Measurements from ENCODE around the gene SHROOM4.

SHROOM4 gene

DNA sequence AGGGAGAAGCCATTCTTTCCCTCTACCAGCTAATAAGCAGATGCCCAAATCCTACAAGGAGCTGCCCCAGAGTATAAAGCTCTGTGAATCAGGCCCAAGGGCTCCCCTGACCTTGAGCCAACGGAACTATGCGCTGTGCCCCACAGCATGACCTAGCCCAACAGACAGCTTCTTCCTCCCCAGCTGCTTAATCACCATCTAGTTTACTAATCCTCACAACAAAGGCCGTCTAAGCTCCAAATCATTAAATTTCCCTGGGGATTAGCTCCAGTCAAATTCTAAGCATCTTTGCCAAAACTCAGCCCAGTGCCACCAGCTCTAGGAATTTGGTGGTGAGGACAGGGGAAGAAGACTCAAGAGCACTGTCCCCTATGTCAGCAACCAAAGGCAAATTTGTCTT lies 113.1 kb downstream of the SHROOM4 start:
- DNase-seq = peak; percentile 63

- DNase-seq = no peak
Observed at GRCh38 chrX:50698944-50699343, 115.0 kb downstream of the SHROOM4 start.

GRCh38 chrX:50697691-50698090 lies 116.3 kb downstream of the SHROOM4 start:
- peak; percentile 55 for DNase-seq

DNA sequence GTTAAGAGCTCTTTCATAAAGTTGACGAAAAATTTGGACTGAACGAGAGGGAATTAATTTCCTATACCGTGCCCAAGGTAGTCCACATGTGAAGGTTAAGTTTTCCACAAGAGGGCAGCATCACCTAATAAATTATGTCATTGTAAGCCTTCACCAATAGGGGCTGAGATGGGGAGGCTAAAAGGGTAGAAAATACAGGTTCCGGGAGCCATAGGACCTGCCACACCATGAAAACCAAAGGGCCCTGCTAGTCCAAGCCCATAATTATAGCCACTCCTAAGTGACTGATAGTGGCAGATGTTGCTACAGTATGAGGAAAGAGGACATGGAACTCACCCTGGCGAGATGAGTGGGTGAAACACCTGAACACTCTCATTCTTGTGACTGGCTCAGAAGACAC lies 122.2 kb downstream of the SHROOM4 start:
- DNase-seq = peak; percentile 75

- no peak for DNase-seq
Observed at GRCh38 chrX:50684871-50685270, 129.1 kb downstream of the SHROOM4 start.

GRCh38 chrX:50680990-50681389 lies 133.0 kb downstream of the SHROOM4 start:
- DNase-seq = no peak

DNA sequence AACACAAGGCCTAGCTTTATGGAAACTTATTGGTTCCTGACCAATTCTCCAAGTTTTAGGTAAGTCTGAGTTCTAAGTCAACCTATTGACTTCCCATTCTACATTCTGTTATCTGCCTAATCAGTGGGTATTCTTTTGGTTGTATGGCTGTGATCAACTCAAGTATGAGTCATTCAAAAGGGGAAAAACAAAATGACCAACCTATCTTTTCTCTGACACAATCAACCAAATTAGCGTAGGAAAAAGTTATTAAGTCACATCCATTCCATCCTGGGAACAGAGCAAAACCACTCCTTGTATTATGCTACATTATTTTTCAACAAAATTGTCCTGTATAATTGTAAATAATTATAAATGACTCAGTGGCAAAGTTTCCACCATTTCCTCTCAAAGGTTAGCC lies 136.2 kb downstream of the SHROOM4 start:
- no peak for DNase-seq

GRCh38 chrX:50671661-50672060 lies 142.3 kb downstream of the SHROOM4 start:
- no peak for DNase-seq

- DNase-seq = no peak
Observed at GRCh38 chrX:50668860-50669259, 145.1 kb downstream of the SHROOM4 start.

- no peak for DNase-seq
Observed at GRCh38 chrX:50648156-50648555, 165.8 kb downstream of the SHROOM4 start.

DNA sequence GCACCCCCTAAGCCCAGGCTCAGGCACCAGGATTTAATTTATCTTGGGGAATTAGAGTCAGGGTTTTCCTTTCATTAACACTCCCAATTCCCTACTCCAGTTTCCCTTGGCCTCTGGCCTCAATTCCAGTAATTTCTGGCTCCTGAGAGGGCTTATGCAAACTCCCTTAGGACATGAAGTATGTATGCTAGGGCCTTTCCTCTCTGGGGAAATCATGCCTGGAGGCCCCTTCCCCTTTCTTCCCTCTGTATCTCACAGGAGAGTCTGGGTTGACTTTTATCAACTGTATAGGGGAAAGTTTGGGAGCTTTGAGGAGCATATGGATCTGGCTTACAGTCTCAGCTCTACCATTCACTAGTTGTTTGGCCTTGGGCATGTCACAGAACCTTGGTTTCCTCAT lies 169.5 kb downstream of the SHROOM4 start:
- DNase-seq = no peak

DNA sequence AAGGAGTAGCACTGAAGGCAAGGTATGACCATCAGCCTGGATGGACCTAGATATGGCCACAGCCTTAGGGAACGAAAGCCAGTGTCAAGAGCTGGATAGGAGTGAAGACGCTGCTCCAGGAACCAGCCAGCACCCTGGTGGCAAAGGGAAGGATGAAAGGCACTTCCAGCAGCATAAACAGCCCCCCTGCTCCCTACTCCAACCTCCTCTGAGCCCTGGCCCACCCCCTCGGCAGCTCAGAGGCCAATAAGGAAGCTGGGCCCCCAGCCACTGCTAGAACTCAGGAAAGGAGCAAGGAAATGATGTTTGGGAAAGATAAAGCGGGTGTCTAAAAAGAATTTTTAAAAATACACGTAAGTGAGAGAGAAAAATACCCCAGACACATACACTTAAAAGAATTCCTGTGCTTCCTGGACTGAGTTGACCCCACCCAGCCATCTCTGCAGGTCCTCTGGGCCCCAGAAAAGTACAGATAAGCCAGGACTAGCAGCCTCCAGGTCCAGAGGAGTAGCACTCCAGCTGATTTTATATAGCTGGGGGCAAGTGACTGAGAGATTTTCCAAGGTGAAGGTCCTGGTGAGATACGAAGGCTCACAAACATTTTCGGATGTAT lies 170.4 kb downstream of the SHROOM4 start:
- no peak for DNase-seq

DNA sequence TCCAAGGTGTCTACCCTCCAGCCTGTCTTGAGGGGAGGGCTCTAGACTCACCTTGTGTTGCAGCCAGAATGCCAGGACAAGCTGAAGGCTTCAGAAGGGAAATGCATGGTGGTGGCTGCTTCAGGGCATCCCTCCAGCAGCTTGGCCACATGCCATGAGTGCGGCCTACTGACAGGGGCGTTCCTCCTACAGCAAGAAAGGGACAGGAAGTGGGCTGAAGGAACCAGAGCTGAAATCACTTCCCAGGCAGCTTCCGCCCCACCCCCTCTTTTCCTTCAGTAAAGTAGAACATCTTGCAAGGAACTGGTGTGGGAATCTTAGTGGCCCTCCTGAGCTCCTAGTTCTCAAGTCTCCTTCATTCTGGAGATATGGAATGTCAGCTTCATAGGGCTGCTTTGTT lies 175.9 kb downstream of the SHROOM4 start:
- DNase-seq = no peak

DNA sequence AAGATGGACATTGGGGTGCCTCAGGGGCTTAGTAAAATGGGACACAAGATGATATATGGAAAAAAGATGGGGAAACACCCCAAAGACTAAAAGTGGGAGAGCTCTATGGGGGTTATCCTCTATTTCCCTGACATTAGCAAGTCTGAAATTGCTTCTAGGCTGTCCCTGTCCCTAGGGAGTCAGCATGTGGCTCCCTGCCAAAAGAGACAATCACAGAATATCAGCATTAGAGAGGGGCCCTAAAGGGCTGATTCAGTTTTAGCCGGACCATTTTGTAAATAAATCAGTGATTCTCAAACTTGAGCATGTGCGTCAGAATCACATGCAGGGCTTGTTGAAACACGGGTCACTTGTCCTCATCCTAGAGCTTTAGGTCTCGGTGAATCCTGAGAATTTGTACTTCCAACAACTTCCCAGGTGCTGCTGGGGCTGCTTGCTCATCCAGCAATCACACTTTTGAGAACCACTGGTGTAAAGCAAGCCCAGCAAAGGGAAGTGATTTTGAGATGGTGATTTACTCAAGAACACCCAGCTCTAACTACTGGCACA lies 178.1 kb downstream of the SHROOM4 start:
- no peak for DNase-seq

DNA sequence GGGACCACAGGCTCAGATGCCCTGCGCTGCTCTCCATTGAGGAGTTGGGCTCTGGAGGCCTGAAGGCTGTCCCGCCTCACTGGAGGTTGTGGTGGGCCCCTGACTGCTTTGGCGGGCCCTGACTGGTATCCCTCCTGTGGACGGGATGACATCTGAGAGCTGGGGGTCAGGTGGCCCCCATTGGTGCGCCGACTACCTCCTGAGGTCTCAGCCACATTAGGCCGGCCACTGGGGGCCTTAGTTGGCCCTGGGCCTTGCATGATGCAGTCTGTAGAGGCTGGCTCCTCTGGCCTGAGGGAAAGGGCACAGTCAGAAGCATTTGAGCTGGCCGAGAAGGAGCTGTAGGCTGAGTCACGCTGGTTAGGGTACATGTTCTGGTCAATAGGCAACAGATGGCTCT lies 178.8 kb downstream of the SHROOM4 start:
- DNase-seq = no peak

DNA sequence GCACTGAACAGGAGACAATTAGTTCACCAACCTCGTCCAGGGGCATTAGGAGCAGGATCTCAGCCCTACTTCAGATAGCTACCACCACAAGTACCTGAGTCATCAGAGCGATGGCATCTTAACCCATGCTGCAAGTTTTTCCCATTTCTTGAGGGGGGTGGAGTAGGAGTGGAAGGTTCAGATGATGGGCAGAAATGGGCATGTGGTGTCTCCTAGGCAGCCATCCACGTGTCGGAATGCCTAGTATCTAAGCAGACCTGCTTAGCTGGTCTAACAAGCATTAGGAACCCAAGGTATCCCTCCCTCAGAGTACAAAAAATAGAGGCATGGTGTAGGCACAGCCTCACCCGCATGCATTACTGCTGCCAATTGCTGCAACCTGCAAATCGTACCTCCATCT lies 184.2 kb downstream of the SHROOM4 start:
- DNase-seq = no peak

GRCh38 chrX:50627696-50628095 lies 186.3 kb downstream of the SHROOM4 start:
- DNase-seq = no peak

DNA sequence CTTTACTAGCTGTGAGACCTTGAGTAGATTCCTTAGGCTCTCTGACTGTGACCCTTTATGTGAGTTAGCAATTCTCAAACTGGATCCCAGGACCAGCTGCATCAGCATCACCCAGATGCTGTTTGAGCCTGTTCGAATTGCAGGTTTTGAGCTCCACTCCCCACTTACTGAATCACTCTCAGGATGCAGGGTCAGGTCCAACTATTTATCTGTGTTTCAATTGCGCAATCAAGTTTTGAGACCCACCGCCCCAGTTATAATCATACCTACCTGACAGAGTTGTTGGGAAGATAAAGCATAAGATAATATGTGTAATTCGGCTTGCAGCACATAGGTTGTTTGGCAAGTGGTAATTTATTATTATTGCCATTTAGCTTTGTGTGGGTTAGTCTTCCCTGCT lies 187.6 kb downstream of the SHROOM4 start:
- no peak for DNase-seq

DNA sequence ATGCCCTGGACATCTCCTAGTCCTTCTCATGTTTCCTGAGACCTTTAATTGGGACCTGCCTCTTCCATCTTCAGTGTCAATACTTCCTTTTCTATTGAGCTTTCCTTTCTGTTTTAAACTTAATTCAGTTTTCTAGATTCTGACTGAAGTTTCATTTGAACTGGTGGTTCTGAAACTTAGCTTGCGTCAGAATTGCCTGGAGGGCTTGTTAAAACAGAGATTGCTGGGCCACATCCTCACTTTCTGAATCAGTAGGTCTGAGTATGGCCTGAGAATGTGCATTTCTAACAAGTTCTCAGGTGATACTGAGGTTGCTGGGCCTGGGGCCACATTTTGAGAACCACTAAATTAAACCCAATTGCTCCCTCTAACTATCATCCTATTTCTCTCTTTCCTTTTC lies 191.2 kb downstream of the SHROOM4 start:
- DNase-seq = no peak

DNA sequence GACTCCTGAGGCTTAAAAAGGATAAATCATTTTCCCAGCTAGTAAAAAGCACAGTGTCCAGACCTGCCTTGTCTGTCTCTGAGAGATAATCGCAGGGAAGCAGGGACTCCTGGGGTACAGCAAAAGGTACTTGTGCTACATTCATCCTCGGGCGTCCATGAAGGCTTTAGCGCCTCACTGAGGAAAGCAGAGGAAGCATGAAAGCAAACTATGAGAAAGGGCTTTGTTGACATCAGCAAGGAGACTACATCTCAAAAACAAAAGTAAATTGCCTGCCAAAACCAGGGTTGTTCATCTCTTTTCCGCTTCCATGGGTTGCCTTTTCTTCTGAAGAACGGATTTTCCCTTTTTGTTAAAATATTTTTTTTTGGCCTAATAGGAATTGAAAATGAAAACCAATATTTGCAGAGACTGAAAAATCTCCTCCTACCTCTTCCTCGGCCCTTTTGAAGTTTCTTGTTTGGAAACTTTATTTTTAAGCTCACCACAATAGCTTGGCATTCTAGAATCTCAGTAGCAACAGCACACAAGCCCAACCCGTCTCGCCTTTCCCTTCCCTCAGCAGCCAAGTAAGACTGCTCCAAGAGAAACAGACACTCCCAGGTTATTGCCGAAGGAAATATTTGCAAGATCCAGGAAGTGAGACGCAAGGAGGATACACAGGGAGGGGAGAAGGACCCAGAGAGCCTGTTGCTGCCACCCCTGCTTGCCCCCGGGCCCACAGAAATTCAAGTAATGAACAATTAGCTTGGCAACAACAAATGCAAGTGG lies 195.0 kb downstream of the SHROOM4 start:
- DNase-seq = peak; percentile 2

DNA sequence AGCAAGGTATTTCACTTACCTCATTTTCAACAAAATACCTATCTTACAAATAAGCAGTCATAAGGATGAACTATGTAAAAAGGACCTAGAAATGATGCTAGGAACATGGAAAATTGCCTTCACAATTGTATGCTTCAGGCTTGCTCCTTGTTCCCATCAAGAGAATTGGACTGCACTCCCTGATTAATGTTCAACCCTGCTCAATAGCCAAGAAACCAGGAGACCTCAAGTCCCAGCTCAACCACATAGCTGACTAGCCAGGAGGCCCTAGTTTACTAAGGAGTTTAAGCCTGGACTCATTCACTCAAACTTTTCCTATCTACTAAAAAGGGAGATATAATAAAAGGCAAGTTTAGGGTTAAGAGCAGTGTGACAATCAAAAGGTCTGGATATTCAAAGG lies 196.8 kb downstream of the SHROOM4 start:
- DNase-seq = no peak

- no peak for DNase-seq
Observed at GRCh38 chrX:50615570-50616158, 198.3 kb downstream of the SHROOM4 start.

DNA sequence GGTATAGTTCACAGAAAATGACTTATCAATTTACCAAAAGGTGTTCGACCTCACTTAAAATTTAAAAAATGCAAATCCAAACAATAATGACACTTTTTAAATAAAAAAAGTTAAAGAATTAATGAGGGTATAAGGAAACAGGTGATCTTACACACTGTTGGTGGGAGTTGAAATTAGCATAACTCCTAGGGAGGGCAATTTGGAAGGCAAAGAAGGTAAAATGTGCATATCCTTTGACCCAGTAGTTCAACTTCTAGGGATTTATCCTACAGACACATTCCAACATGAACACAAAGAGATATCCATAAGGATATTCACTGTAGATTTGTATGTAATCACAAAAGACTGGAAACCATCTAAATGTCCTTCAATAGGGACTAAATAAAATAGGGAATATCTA lies 199.5 kb downstream of the SHROOM4 start:
- no peak for DNase-seq

DNA sequence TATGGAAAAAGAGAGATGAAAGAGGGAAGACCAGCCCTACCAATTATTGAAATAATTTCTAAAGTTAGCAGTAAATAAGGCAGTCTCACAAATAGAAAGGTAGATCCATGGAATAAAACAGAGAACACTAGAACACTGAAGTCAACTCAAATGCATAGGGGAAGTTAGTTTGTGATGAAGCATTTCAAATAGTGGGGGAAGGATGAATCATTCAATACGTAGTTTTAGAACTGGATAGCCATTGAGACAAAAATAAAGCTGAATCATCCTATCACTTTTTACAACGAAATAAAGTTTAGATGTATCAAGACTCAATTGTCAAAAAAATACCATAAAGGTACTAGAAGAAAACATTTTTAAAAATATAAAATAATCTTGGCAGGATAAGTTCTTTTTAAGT lies 200.1 kb downstream of the SHROOM4 start:
- DNase-seq = no peak
